Lower leg skin (tissue), 3 donors: ENCODE measurements around the gene FUT9.

ENCODE experiments used
- CTCF ChIP-seq, 3 donors: fragments of 450-650 bp; IDR thresholded peaks; one replicate each; pipeline ENCODE4 v1.5.1; 2016; ENCODE audit warnings: antibody characterized with exemption in 3 of 3, mild to moderate bottlenecking in 3 of 3, moderate library complexity in 2 of 3
- POLR2A ChIP-seq, 2 donors: fragments of 450-650 bp; IDR thresholded peaks; one replicate each; pipeline ENCODE4 v1.6.1; 2016 to 2017; ENCODE audit warnings: antibody characterized with exemption in 2 of 2, mild to moderate bottlenecking in 1 of 2, moderate library complexity in 1 of 2

- no peak for TF ChIP-seq CTCF (IDR thresholded peaks at IDR 0.05)
- no peak for TF ChIP-seq POLR2A (IDR thresholded peaks at IDR 0.05)
Observed at GRCh38 chr6:96074006-96074405, 58.2 kb downstream of the FUT9 start.
